Uterus (tissue), 2 donors: ENCODE data around the gene TRAFD1.

Experiments
- POLR2A ChIP-seq, 2 donors: fragments of 450-650 bp; IDR thresholded peaks; one replicate each; pipeline ENCODE4 v1.6.1; 2016; ENCODE audit warnings: antibody characterized with exemption in 2 of 2, mild to moderate bottlenecking in 1 of 2, moderate library complexity in 1 of 2
- TF ChIP-seq, protein P1 (sequence below), 4 experiments: fragments of 200-600 bp in 2 of 4; fragments of 450-650 bp in 2 of 4; sonication (generic) in 2 of 4; IDR thresholded peaks; one replicate each; pipeline ENCODE4 v1.5.1; 2016 to 2019; ENCODE audit warnings: antibody characterized with exemption in 4 of 4, mild to moderate bottlenecking in 2 of 4, moderate library complexity in 1 of 4

DNA sequence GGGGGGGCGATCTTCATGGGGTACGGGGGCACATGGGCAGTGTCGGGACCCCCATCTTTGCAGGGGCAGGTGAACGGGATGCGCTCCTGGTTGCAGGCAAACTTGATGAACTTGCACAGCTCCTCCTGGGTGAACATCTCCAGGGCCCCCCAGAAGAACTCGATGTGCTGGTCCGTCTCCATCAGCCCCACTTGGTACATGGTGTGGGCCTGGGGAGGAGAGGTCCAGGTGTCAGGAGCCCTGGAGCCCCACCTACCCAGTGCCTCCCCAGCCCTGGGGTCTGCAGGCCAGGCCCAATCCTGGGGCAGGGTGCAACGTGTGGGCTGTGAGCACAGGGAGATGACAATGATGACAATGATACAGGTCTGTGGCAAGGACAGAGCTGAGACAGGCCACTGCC is 37.7 kb downstream of the TRAFD1 start:
- no peak for TF ChIP-seq POLR2A (IDR thresholded peaks at IDR 0.05)
- TF ChIP-seq, protein P1, sequence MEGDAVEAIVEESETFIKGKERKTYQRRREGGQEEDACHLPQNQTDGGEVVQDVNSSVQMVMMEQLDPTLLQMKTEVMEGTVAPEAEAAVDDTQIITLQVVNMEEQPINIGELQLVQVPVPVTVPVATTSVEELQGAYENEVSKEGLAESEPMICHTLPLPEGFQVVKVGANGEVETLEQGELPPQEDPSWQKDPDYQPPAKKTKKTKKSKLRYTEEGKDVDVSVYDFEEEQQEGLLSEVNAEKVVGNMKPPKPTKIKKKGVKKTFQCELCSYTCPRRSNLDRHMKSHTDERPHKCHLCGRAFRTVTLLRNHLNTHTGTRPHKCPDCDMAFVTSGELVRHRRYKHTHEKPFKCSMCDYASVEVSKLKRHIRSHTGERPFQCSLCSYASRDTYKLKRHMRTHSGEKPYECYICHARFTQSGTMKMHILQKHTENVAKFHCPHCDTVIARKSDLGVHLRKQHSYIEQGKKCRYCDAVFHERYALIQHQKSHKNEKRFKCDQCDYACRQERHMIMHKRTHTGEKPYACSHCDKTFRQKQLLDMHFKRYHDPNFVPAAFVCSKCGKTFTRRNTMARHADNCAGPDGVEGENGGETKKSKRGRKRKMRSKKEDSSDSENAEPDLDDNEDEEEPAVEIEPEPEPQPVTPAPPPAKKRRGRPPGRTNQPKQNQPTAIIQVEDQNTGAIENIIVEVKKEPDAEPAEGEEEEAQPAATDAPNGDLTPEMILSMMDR (IDR thresholded peaks at IDR 0.05) = no peak
